GM15510 (cell line): ENCODE results near the gene ZC2HC1B.

ENCODE experiments used
- POLR2A ChIP-seq: IDR thresholded peaks from 3 replicates; pipeline ENCODE4 v1.6.1; 2011; ENCODE audit warnings: borderline replicate concordance; ENCODE audit not compliant: insufficient read length; ENCODE audit errors: extremely low read depth

Gene ZC2HC1B

DNA sequence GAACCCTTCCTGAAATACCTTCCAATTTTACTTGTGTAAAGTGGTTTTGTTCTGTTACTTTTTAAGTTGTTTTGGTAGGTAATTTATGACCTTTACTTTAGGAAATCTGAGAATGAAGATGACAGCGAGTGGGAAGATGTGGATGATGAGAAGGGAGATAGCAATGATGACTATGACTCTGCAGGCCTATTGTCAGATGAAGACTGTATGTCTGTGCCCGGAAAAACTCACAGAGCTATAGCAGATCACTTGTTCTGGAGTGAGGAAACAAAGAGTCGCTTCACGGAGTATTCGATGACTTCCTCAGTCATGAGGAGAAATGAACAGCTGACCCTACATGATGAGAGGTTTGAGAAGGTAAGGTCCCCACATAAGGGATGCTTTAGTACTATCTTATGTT is 6.6 kb upstream of the ZC2HC1B start:
- no peak for TF ChIP-seq POLR2A

DNA sequence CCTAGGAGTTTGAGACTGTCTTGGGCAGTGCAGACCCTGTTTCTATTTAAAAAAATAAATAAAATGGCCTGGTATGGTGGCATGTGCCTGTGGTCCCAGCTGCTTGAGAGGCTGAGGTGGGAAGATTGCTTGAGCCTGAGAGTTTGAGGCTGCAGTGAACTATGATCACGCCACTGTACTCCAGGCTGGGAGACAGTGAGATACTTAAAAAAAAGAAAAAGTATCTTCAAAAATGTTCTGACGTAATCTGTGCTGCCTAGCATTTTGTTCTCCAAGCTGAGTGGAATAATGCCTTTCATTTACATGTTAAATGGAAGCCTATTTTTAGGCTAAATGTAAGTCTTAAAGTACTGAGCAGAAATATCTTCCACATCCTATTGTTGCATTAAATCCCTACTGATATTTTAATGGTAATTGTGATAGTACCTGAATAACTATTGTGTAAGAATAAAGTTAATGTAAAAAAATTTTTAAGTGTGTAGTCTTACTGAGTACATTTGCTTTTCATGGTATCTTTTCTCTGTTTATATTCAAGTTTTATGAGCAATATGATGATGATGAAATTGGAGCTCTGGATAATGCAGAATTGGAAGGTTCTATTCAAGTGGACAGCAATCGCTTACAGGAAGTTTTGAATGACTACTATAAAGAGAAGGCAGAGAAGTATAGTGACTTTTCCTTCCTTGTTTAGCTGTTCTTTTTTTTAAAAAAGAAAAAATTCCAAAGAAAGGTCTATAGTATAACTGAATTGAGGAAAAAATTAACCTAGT is 4.2 kb upstream of the ZC2HC1B start:
- TF ChIP-seq POLR2A = no peak

DNA sequence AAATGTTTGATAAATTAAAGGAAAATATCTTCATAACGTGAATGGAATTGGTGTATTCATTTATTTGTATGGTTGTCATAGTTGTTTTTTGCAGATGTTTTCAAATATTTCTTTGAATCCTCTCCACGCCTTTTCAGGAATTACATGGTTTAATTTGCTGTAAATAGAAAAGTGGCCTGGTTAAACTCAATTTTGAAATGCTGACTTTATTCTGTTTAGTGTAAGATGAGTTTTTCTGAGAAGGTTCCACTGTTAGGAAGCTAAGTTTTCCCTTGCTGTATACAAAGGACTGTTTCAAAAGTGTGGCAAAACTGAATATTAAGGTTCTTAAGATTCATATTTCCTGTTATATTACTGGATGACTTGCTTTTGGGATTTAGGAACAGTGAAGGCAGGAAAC is 503 bp upstream of the ZC2HC1B start:
- no peak for TF ChIP-seq POLR2A

DNA sequence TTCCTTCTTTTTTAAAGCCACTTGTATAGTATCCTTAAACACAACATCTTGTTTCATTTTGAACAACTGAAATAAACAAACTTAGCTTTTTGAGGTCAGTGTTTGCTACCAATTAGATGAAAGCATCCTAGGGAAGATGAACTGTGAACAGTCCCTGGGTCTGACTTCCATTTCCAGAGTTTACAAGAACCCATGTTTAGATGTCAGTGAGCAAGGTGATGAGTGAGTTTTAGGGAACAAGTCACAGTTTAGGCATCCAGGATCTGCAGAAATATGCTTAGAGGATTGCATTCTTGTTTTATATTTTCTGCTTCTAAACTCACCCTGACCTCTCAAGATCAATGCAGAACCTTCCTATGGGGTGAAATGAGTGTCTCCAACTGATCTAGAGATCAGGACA is 3.0 kb downstream of the ZC2HC1B start:
- TF ChIP-seq POLR2A = no peak

DNA sequence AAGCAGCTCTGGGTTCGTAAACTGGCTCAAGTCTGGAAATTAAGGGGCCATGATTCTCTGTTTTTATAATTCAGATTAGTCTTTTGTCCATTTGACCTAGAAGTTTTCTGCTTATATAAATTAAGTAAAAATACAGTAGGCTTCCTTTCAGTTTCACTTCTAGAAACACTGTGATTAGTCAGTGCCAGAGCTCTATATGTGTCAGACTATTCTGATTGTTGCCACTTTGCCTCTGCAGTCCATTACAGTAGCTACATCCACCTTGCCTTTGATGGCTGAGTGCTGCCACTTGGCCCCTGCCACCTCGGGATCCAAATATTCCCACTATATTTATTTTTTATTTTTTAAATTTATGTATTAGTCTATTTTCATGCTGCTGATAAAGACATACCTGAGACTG is 7.9 kb downstream of the ZC2HC1B start:
- TF ChIP-seq POLR2A = no peak

DNA sequence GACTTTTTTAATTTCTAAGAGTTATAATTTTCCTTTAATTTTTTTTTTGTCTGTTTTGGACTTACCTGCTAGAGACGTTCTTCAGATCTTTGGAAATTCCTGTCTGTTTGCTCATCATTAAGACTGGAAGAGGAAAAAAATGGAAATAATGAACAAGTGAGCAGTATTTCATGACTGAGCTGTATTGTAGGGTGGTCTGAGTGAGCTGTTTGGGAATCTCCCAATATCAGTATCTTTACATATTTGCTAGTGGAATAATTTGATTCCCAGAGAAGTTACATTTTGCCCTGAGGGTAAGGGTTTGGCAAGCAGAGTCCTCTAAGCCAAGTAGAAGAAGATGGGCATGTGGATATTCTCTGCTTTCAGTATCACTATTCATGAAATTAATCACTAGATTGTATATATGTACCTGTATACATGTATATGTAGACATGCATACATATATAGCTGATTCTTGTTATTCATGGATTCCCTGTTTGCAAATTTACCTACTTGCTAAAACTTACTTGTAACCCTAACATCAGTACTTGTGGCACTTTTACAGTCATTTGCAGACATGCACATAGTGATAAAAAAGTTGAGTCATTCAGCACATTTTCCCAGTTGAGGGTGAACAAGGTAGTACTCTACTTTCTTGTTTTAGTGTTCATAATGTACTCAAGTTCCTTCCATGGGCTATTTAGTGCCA is 13.5 kb downstream of the ZC2HC1B start:
- TF ChIP-seq POLR2A = no peak

DNA sequence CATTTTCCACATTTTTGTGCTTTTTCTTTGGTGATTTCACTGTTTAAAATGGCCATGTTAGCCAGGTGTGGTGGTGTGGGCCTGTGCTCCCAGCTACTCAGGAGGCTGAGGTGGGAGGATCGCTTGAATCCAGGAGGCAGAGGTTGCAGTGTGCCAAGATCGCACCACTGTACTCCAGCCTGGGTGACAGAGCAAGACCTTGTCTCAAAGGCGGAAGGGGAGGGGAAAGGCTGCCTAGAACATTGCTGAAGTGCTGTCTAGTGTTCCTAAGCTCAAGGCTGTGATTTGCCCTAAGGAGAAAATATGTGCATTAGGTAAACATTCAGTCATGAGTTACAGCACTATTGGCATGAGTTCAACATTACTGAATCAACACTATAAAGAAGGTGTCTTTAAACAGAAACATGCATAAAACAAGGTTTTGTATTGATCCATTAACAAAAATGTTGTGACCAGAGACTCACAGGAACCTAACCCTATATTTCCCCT is 14.0 kb downstream of the ZC2HC1B start:
- TF ChIP-seq POLR2A = no peak

DNA sequence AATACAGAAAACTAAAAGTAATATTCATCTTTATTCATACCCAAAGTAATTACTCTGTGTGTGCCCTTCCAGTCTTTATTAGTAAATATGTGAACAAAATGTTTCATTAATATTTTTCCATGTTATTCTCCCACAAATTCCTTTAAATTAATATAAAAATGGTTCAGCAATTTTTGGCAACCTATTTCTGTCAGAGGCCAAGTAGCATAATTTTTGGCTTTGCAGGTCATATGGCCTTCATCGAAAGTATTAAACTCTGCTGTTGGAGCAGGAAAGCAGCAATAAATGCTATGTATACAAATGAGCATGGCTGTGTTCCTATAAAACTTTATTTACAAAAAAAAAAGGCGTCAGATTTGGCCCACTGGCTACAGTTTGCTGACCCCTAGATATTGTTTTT is 16.1 kb downstream of the ZC2HC1B start:
- no peak for TF ChIP-seq POLR2A

DNA sequence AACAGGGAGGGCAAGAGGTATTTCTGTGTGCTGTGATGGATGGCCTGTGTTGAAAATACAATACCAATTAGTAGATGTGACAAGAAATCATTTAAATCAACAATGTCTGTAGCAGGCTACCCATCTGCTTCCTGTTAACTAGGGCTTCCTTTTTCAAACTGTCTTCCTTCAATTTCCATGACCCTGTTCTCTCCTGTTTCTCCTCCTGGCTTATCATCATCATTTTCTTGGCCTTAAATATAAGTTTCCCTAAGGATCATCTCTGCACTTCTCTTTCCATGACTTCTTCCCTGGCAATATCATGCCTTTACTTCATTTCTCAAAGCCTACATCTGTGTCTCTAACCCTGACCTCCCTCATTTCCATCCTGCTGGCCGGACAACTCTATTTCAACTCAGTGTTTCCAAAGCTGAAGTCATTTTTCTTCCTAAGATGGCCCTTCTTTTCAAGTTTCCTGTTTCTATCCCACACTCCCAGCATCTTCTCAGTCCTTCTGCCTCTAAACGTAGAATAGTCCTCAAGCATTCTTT is 18.2 kb downstream of the ZC2HC1B start:
- no peak for TF ChIP-seq POLR2A

DNA sequence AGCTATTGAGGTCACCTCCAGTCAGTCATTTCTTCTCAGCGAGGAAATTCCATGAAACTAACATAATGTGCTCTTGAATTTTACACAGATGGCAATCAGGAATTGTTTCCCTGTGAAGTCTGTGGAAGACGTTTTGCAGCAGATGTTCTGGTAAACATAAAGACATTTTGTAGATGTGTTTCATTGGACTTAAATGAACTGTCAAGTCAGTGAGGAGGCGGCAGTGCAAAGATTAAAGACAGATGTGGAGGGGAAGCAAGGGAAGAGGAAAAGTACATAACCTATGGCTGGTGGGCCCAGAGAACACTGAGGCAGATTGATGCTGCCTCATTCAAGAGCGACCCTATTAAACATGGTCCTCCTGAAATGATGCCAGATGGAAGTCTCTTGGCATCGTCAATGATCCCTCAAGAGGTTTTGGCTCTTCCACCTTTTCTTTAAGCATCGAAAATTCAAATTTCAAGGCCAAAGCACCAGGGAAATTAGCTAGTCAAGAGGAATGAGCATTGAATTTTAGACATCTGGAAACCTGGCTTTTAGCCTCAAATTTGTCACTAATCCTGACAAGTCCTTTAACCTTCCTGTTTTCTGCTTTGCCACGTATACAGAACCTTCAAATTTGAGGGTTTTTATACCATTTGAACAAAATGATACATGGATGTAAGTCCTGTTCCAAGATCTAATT is 20.1 kb downstream of the ZC2HC1B start:
- TF ChIP-seq POLR2A = no peak

DNA sequence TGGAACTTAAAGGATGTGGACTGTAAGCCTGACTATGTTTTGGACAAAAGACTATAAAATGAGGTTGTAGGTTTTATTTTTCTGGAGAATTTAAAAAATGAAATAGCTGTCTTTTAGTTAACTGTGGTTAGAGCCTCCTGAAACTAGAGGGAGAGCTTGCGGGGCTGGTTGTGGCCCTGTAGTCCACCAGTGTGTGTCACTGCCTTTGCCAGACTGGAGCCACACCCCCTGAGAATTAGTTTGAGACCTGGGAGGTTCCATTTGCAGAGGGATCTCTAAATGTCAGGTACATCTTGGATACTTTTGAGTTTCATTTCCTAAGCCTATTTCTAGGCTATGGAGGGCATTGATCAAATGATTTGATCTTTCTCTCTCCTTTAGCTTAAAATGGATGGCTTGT is 20.8 kb downstream of the ZC2HC1B start:
- no peak for TF ChIP-seq POLR2A

DNA sequence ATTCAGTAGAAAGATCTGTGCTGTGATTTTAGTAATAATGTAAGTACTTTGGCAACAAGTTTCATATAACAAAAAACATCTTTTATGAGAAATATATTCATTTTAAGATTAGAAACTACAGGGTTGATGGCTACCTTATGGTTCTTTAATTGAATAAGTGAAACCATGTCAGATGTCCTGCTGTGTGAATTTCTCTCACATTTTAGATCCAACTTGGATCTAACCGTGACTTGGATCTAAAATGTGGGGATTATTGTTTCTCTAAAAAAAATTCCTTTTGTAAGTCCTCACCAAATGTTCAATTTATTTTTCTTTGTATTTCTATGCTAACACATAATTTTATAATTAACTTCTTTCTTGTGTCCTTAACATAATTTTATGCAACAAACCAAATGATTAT is 30.4 kb downstream of the ZC2HC1B start:
- TF ChIP-seq POLR2A = no peak

DNA sequence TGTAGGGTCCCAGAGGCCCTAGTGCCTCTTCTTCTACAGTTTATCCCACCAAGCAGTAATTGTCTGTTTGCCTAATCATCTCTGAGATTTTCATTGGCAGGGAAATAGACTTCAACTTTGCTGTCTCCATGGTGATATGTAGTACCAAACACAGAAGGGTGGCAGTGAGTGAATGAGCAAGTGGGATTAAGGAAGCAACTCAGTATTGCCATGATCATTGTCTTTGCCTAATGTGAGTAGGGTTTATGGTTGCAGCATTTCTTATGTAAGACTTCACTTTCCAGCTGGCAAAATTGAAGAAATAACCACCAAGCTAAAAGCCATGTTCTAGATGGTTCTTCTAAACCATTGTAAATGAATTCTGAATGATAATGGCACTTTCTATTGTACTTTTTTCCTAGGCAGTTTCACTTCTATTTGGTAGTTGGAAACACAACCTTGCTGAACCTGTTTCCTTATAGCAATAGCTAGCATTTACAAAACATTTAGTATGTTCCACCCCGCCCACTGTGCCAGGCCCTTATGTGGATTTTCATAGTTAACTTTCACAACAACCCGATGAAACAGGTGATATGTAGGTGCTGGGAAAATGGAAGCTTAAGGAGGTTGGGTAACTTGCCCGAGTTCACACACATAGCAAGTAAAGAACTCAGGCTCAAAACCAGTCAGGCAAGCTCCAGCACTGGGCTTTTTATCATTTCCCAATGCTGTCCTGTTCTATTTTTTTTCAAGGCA is 32.0 kb downstream of the ZC2HC1B start:
- no peak for TF ChIP-seq POLR2A

DNA sequence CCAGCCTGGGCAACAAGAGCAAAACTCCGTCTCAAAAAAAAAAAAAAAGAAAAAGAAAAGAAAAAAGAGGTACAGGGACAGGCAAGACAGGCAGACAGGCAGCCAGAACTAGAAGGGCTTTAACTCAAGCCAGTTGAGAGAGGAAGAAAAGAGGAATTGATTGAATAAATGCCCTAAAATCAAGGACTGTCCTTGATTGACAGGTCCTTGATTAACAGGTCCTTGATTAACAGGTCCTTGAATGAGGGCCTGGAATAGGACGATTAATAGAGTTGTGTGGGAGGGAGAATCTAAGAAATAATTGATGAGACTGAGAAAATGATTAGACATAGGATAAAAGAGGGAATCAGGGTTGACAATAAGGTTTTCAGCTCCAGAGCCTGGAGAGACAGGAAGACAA is 36.1 kb downstream of the ZC2HC1B start:
- no peak for TF ChIP-seq POLR2A

DNA sequence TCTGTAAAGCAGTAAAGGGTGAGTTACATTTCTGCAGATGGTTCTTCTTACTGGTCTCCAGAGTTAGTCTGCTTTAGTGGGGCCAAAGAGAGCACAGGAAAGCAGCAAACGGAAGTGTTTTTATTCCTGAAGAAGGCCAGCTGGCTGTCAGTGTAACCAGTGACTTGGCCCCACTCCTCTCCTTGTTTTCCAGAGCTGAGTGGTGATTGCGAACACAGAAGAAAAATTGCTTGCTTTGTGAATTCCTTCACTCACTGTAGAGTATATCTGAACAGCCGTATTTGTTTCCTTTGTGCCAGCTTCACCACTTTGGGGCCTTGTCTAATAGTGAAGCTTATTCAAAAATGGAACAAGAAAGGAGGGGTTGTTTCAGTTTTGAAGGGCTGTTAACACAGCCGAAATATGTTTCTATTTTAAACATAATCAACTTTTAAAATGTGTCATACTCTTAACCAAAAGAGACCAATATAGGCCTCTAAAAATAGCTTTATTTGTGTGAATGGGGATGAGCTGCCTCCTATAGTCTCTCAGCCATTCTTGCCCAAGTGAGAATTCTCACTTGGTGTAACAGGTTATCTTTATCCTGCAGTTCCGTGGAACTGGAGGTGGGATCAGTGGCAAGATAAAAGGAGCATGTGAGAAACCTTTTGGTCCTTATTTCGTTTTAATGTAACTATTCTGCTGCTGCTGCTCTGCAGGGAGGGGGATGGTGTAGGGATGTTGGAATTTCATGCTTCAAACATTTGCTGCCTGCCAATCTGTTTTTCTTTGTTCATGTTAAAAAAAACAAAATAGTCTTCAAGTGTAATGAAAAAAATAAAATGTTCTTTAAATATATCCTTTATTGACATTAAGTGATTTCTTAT is 37.8 kb downstream of the ZC2HC1B start:
- no peak for TF ChIP-seq POLR2A

DNA sequence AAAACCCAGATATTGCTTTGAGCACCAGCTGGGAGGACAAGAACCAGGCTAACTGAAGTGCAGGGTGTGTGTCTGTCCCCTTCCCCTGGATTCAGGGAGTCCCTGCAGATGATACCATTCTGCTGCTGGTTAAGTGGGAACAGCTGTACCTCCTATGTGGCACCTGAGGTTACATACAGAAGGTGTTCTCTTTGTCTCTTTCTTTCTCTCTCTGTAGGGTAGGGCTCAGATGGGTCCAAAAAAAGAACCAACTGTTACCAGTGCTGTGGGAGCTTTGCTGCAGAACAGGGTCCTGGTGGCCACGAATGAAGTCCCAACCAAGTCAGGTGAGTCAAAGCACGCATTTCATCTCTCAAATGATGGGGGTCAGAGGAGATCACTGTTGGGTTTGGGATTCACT is 38.6 kb downstream of the ZC2HC1B start:
- TF ChIP-seq POLR2A = no peak
